Measurements from ENCODE around the gene MRPL16.
"Not testable (repeated sequence)": the region's sequence is repeated elsewhere in the genome, so short reads cannot be mapped to it uniquely, and the experiment has no call there.

The MRPL16 gene

GRCh38 chr11:59801160-59801706 lies 9.3 kb downstream of the MRPL16 start:
- Histone ChIP-seq H3K9me3 (no peaks in the 10 kb centered on the region), H3K4me3 (no peak overlapping the region), H3K27me3 (ENCODE audit: low read depth) (no peaks in the 10 kb centered on the region), H3K36me3 (replicated peaks) (peaks cover 52% of the 10 kb centered on the region), H3K4me1 (no peaks in the 10 kb centered on the region)
- in situ Hi-C loops (cut with MboI; ENCODE audit: low sequenced_read_pairs): loop anchor here (10.0 kb wide), 1 partner anchor 46 kb away; the partner anchor contains the start of gene STX3
- no peak for DNase-seq (ENCODE audit: low spot score in 2 of 2)

GRCh38 chr11:59800390-59801025 lies 10.1 kb downstream of the MRPL16 start:
- Histone ChIP-seq H3K4me3 (no peak overlapping the region), H3K27me3 (ENCODE audit: low read depth) (no peaks in the 10 kb centered on the region), H3K9me3 (no peaks in the 10 kb centered on the region), H3K36me3 (replicated peaks) (peaks cover 48% of the 10 kb centered on the region), H3K4me1 (no peaks in the 10 kb centered on the region)
- DNase-seq (ENCODE audit: low spot score in 2 of 2): no peak
- in situ Hi-C loops (cut with MboI; ENCODE audit: low sequenced_read_pairs): loop anchor here (10.0 kb wide), 1 partner anchor 46 kb away; the partner anchor contains the start of gene STX3

GRCh38 chr11:59794417-59794816 lies 16.2 kb downstream of the MRPL16 start:
- no peaks in the 10 kb centered on the region for H3K9me3 ChIP-seq
- no peaks in the 10 kb centered on the region for H3K4me1 ChIP-seq
- DNase-seq (ENCODE audit: low spot score in 2 of 2): no peak
- in situ Hi-C loops (cut with MboI; ENCODE audit: low sequenced_read_pairs): no loop called here
- H3K36me3 ChIP-seq (replicated peaks): peaks cover 56% of the 10 kb centered on the region
- no peak overlapping the region for H3K4me3 ChIP-seq
- H3K27me3 ChIP-seq (ENCODE audit: low read depth): no peaks in the 10 kb centered on the region

GRCh38 chr11:59792507-59792906 lies 18.1 kb downstream of the MRPL16 start:
- peaks cover 57% of the 10 kb centered on the region for H3K36me3 ChIP-seq (replicated peaks)
- H3K4me1 ChIP-seq: no peaks in the 10 kb centered on the region
- no peak overlapping the region for H3K4me3 ChIP-seq
- no peaks in the 10 kb centered on the region for H3K9me3 ChIP-seq
- in situ Hi-C loops (cut with MboI; ENCODE audit: low sequenced_read_pairs): no loop called here
- H3K27me3 ChIP-seq (ENCODE audit: low read depth): no peaks in the 10 kb centered on the region
- DNase-seq (ENCODE audit: low spot score in 2 of 2): no peak

GRCh38 chr11:59791639-59792038 lies 18.9 kb downstream of the MRPL16 start:
- in situ Hi-C loops (cut with MboI; ENCODE audit: low sequenced_read_pairs): no loop called here
- peaks cover 50% of the 10 kb centered on the region for H3K36me3 ChIP-seq (replicated peaks)
- no peak for DNase-seq (ENCODE audit: low spot score in 2 of 2)
- H3K4me3 ChIP-seq: no peak overlapping the region
- no peaks in the 10 kb centered on the region for H3K9me3 ChIP-seq
- H3K27me3 ChIP-seq (ENCODE audit: low read depth): no peaks in the 10 kb centered on the region
- H3K4me1 ChIP-seq: no peaks in the 10 kb centered on the region

- H3K27me3 ChIP-seq (ENCODE audit: low read depth): no peaks in the 10 kb centered on the region
- no peaks in the 10 kb centered on the region for H3K4me1 ChIP-seq
- H3K9me3 ChIP-seq: no peaks in the 10 kb centered on the region
- H3K36me3 ChIP-seq (replicated peaks): peaks cover 22% of the 10 kb centered on the region
- no peak for DNase-seq (ENCODE audit: low spot score in 2 of 2)
- in situ Hi-C loops (cut with MboI; ENCODE audit: low sequenced_read_pairs): no loop called here
- no peak overlapping the region for H3K4me3 ChIP-seq
These were observed 22.8 kb downstream of the MRPL16 start for GRCh38 chr11:59787816-59788215.

- Histone ChIP-seq H3K36me3 (replicated peaks) (peaks cover 19% of the 10 kb centered on the region), H3K4me3 (no peak overlapping the region), H3K27me3 (ENCODE audit: low read depth) (no peaks in the 10 kb centered on the region), H3K4me1 (no peaks in the 10 kb centered on the region), H3K9me3 (no peaks in the 10 kb centered on the region)
- in situ Hi-C loops (cut with MboI; ENCODE audit: low sequenced_read_pairs): no loop called here
- DNase-seq (ENCODE audit: low spot score in 2 of 2): no peak
These were observed 23.4 kb downstream of the MRPL16 start for GRCh38 chr11:59787255-59787588.

GRCh38 chr11:59785818-59786217 lies 24.8 kb downstream of the MRPL16 start:
- in situ Hi-C loops (cut with MboI; ENCODE audit: low sequenced_read_pairs): no loop called here
- Histone ChIP-seq H3K9me3 (no peaks in the 10 kb centered on the region), H3K4me3 (no peak overlapping the region), H3K27me3 (ENCODE audit: low read depth) (no peaks in the 10 kb centered on the region), H3K36me3 (replicated peaks) (peaks cover 22% of the 10 kb centered on the region), H3K4me1 (no peaks in the 10 kb centered on the region)
- no peak for DNase-seq (ENCODE audit: low spot score in 2 of 2)

GRCh38 chr11:59784441-59784840 lies 26.1 kb downstream of the MRPL16 start:
- H3K27me3 ChIP-seq (ENCODE audit: low read depth); DNase-seq (ENCODE audit: low spot score in 2 of 2); H3K9me3 ChIP-seq; H3K4me1 ChIP-seq; in situ Hi-C loops (cut with MboI; ENCODE audit: low sequenced_read_pairs); H3K4me3 ChIP-seq: not testable (repeated sequence)
- H3K36me3 ChIP-seq (replicated peaks): peaks cover 18% of the 10 kb centered on the region

- Histone ChIP-seq H3K4me3 (no peak overlapping the region), H3K27me3 (ENCODE audit: low read depth) (no peaks in the 10 kb centered on the region), H3K36me3 (replicated peaks) (peaks cover 18% of the 10 kb centered on the region), H3K9me3 (no peaks in the 10 kb centered on the region), H3K4me1 (no peaks in the 10 kb centered on the region)
- in situ Hi-C loops (cut with MboI; ENCODE audit: low sequenced_read_pairs): no loop called here
- no peak for DNase-seq (ENCODE audit: low spot score in 2 of 2)
These were observed 26.9 kb downstream of the MRPL16 start for GRCh38 chr11:59783632-59784090.

GRCh38 chr11:59782080-59782479 lies 28.5 kb downstream of the MRPL16 start:
- H3K4me1 ChIP-seq: no peaks in the 10 kb centered on the region
- no peaks in the 10 kb centered on the region for H3K9me3 ChIP-seq
- H3K36me3 ChIP-seq (replicated peaks): peaks cover 16% of the 10 kb centered on the region
- DNase-seq (ENCODE audit: low spot score in 2 of 2): no peak
- in situ Hi-C loops (cut with MboI; ENCODE audit: low sequenced_read_pairs): no loop called here
- H3K4me3 ChIP-seq: no peak overlapping the region
- H3K27me3 ChIP-seq (ENCODE audit: low read depth): no peaks in the 10 kb centered on the region

GRCh38 chr11:59779487-59779886 lies 31.1 kb downstream of the MRPL16 start:
- DNase-seq (ENCODE audit: low spot score in 2 of 2): no peak
- Histone ChIP-seq H3K4me1 (no peaks in the 10 kb centered on the region), H3K9me3 (no peaks in the 10 kb centered on the region), H3K36me3 (replicated peaks) (peaks cover 32% of the 10 kb centered on the region), H3K27me3 (ENCODE audit: low read depth) (no peaks in the 10 kb centered on the region), H3K4me3 (no peak overlapping the region)
- in situ Hi-C loops (cut with MboI; ENCODE audit: low sequenced_read_pairs): no loop called here

- Histone ChIP-seq H3K9me3 (no peaks in the 10 kb centered on the region), H3K27me3 (ENCODE audit: low read depth) (no peaks in the 10 kb centered on the region), H3K4me1 (no peaks in the 10 kb centered on the region), H3K4me3 (no peak overlapping the region), H3K36me3 (replicated peaks) (peaks cover 40% of the 10 kb centered on the region)
- in situ Hi-C loops (cut with MboI; ENCODE audit: low sequenced_read_pairs): no loop called here
- DNase-seq (ENCODE audit: low spot score in 2 of 2): no peak
These were observed 32.5 kb downstream of the MRPL16 start for GRCh38 chr11:59778122-59778521.

- Histone ChIP-seq H3K4me1 (no peaks in the 10 kb centered on the region), H3K27me3 (ENCODE audit: low read depth) (no peaks in the 10 kb centered on the region), H3K36me3 (replicated peaks) (peaks cover 37% of the 10 kb centered on the region), H3K9me3 (no peaks in the 10 kb centered on the region), H3K4me3 (no peak overlapping the region)
- DNase-seq (ENCODE audit: low spot score in 2 of 2): no peak
- in situ Hi-C loops (cut with MboI; ENCODE audit: low sequenced_read_pairs): no loop called here
These were observed 33.5 kb downstream of the MRPL16 start for GRCh38 chr11:59777104-59777503.
